HL-60 (cell line): ENCODE results near the gene FSTL3.

Experiments used
- DNase-seq, 2 experiments: peaks; one replicate each; pipeline ENCODE4 v3.0.0-alpha.2; 2010 to 2020; ENCODE audit warnings: low read depth in 1 of 2, low spot score in 1 of 2
- H3K27ac ChIP-seq: fragments of 250-450 bp; sonication (Bioruptor Pico); replicated peaks from 2 replicates; pipeline ENCODE4 v1.5.1; 2020; ENCODE audit warnings: mild to moderate bottlenecking, moderate library complexity
- H3K27me3 ChIP-seq: fragments of 250-450 bp; sonication (Bioruptor Pico); 2 replicates; pipeline ENCODE4 v1.5.1; 2021; ENCODE audit warnings: mild to moderate bottlenecking, moderate library complexity; ENCODE audit not compliant: insufficient read depth, poor library complexity, severe bottlenecking
- H3K4me3 ChIP-seq: replicated peaks from 2 replicates; pipeline ENCODE4 v1.5.1; 2011; ENCODE audit warnings: mild to moderate bottlenecking, control low read depth, low read length; ENCODE audit not compliant: insufficient read depth
- CTCF ChIP-seq: IDR thresholded peaks from one replicate; pipeline ENCODE4 v1.5.1; 2011; ENCODE audit warnings: low read length, control low read depth, inconsistent platforms; ENCODE audit not compliant: insufficient read depth
- GABPA ChIP-seq: IDR thresholded peaks from 2 replicates; pipeline ENCODE4 v1.6.1; 2012; ENCODE audit warnings: low read depth
- POLR2AphosphoS5 ChIP-seq: IDR thresholded peaks from 2 replicates; pipeline ENCODE4 v1.6.1; 2012; ENCODE audit warnings: low read depth
- REST ChIP-seq: IDR thresholded peaks from 2 replicates; pipeline ENCODE4 v1.6.1; 2012; ENCODE audit warnings: low read depth; ENCODE audit not compliant: insufficient replicate concordance
- SPI1 ChIP-seq: IDR thresholded peaks from 2 replicates; pipeline ENCODE4 v1.6.1; 2012; ENCODE audit warnings: low read depth, mild to moderate bottlenecking, borderline replicate concordance

FSTL3 gene

GRCh38 chr19:633786-634639 is 42.2 kb upstream of the FSTL3 start:
- TF ChIP-seq CTCF: no peak
- no peak for DNase-seq
- Histone ChIP-seq H3K27ac (peak overlapping the region; percentile 66), H3K4me3 (peak overlapping the region; percentile 47), H3K27me3 (peaks cover 3% of the 10 kb centered on the region)

GRCh38 chr19:634975-635652 is 41.1 kb upstream of the FSTL3 start:
- Histone ChIP-seq H3K27me3 (peaks cover 4% of the 10 kb centered on the region), H3K27ac (no peak overlapping the region), H3K4me3 (no peak overlapping the region)
- TF ChIP-seq GABPA (no peak), CTCF (no peak), SPI1 (no peak), POLR2AphosphoS5 (no peak), REST (no peak)
- DNase-seq: no peak

GRCh38 chr19:638906-639252 is 37.3 kb upstream of the FSTL3 start:
- Histone ChIP-seq H3K4me3 (no peak overlapping the region), H3K27me3 (peaks cover 4% of the 10 kb centered on the region), H3K27ac (no peak overlapping the region)
- TF ChIP-seq GABPA (no peak), CTCF (no peak), REST (no peak), SPI1 (no peak), POLR2AphosphoS5 (no peak)
- no peak for DNase-seq
